GM18526 (cell line): Measurements from ENCODE around the gene FAM20C.

ENCODE experiments used
- POLR2A ChIP-seq: IDR thresholded peaks from 3 replicates; pipeline ENCODE4 v1.6.1; 2011; ENCODE audit not compliant: insufficient read length; ENCODE audit errors: extremely low read depth

The FAM20C gene

DNA sequence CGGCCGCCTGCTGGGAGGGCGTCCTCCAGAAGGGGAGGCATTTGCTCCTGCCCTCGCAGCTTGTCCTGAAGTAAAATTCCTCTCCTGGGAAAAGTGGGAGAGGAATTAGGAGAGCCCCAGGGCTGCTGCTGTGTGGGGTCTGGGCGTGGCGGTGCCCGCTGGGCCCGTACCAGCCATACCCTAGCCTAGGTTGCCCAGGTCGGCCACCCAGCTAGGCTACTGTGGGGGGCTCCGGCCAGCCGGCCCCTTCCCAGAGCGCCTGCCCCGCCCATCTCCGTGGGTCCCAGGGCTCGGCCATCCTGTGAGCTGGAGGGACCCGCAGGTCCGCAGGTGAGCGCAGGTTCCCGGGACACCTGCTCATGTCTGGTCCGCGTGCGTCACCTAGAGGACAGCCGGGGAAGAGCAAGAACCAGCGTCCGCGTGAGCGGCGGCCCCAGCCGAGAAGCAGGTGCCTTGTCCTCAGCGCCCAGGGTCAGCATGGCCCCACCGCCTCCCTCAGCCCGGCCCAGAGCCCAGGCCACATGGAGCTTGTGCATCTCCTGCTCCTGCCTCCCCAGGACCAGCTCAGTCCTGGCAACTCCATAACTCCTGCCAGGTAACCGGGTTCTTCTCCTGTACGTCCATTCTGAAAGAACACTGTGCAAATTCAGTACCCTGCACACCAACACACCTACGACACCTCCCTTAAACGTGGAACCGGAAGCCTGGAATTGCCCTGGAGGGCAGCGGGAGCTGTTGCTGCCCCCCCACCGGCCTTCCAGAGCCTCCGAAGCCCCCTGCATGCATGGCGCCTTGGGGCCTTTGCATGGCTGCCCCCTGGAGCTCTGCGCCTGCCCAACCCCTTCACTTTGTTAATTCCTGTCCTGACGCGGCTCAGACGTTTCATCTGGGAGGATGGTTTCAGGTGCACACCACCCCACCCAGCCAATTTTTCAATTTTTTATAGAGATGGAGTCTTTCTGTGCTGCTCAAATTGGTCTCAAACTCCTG, 74.8 kb downstream of the FAM20C start:
- TF ChIP-seq POLR2A = no peak

DNA sequence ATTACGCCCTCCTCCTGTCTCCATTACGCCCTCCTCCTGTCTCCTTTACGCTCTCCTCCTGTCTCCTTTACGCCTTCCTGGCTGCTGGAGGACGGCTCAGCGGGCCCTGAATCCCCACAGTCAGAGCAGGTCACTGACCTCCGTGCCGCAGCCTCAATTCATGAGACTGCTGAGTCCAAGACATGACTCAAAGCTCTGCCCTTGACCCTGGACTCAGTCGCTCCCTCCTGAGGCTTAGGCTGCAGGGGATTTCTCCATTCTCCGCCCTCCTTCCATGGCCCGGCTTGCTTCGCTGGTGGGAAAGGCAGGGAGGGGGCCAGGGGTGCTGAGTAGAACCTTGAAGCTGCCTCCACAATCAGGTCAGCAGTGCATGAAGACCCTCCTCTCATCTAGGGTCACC, 76.6 kb downstream of the FAM20C start:
- TF ChIP-seq POLR2A = no peak

DNA sequence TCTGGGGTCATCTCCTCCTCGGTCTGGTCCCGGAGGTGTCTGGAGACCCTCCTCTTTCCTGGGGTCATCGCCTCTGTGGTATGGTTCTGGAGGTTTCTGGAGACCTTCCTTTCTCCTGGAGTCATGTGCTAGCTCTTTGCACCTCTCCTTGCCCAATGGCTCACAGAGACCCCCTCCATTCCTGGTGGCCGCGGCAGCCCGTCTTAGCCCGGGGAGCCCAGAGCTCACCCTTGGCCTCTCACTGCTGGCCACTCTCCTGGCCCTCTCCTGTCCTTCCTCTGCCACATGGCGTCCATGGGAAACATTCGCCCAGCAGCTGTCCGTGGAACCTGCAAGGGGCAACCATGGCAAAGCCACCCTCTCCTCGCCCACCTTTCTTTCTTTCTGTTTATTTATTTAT, 77.3 kb downstream of the FAM20C start:
- no peak for TF ChIP-seq POLR2A

DNA sequence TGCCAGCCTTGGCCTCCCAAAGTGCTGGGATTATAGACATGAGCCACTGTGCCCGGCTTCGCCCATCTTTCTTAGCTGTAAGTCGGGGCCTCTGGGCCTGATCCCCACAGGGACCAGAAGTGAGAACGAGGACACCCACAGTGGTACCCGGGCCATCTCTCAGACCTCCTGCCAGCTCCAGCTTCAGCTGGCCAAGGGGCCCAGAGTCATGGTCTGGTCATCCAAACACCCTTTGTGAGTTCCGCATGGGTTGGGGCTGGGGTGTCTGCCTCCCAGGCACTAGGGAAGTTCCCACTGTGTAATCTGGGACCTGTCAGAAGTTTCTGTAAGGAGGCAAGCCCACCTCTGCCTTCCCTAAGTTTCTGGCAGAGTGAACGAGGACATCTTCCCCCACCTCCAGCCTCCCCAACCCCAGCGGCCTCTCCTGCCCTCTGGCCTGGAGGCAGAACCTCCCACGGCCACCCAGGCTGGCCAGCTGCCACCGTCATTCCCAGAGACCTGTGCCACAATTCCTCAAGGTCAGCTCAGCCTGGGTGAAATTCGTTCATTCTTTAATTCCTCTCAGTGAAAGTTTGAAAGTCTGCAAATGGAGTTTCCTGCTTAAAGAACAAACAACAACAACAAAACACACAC, 78.1 kb downstream of the FAM20C start:
- TF ChIP-seq POLR2A = no peak

DNA sequence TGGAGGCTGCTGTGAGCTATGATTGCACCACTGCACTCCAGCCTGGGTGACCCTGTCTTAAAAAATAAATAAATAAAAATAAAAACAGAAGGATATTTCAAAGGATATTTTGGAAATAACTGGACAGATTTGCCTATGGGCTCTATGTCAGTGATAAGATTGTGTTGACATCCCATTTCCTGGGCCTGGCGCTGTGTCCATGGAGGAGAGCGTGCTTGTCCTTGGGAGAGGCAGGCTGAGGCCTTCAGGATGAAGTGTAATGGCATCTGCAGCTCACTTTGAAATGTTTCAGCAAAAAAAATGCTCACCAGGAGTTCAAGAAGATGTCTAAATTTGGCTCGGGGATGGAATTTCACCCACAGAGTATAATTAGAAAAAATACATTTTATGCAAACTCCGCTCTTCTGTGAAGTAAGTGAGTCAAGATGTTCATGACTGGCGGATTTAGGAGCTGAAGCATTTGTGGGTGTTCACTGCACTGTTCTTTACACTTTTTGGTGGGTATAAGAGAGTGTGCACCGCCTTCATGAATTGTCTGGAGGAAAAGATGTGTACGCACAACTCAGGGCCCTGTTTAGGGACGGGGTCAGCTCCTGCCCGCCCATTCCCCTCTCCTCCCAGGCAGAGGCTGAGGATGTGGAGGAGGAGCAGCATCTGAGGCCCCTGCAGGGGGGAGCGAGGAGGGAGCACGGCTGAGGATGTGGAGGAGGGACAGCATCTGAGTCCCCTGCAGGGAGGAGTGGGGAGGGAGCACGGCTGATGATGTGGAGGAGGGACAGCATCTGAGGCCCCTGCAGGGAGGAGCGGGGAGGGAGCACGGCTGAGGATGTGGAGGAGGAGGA, 79.1 kb downstream of the FAM20C start:
- TF ChIP-seq POLR2A = no peak

DNA sequence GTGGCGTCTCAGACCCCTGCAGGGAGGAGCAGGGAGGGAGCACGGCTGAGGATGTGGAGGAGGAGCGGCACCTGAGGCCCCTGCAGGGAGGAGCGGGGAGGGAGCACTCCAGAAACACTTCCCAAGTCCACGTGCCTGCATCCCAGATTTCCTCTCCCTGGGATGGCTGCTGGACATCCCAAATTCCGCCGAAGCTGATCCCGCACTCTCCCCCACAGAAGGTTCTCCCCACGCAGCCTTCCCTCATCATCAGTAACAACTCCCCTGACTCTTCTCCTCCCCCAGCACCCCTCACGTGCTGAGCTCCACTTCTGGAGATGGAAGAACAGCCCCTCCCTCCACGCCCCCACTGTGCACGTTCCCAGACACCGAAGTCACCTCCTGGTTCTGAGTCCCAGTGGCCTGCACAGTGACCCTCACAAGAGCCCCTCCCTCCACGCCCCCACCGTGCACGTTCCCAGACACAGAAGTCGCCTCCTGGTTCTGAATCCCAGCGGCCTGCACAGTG, 79.8 kb downstream of the FAM20C start:
- no peak for TF ChIP-seq POLR2A

DNA sequence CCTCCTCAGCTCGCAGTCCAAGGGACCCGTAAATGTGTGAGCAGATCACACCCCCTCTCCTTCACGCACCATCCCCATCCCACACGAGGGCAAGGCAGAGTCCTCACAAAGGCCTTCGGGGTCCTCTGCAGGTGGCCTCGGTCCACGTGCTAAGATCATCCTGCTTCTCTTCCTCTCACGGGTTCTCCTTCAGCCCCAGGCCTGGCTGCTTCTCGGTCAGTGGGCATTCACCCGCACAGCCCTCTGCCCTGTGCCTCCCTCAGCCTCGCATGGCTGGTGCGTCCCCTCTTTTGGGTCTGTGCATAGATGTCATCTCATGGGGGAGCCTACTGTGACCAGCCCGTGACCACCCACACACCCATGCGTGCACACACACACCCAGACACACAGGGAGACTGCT, 80.3 kb downstream of the FAM20C start:
- no peak for TF ChIP-seq POLR2A

DNA sequence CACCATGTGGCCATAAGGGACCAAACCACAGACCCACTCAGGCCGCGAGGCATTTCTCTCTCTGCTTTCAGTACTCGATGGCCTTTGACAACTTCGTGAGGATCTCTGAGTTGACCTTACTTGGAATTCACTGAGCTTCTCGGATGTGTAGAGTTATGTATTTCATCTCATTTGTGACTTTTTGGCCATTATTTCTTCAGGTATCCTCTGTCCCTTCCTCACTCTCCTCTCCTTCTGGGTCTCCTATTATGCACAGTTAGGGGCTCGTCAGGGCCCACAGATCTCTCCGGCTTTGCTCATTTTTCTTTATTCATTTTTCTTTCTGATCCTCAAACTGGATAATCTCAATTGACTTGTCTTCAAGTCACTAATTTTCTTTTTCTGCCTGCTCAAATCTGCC, 81.0 kb downstream of the FAM20C start:
- TF ChIP-seq POLR2A = no peak

DNA sequence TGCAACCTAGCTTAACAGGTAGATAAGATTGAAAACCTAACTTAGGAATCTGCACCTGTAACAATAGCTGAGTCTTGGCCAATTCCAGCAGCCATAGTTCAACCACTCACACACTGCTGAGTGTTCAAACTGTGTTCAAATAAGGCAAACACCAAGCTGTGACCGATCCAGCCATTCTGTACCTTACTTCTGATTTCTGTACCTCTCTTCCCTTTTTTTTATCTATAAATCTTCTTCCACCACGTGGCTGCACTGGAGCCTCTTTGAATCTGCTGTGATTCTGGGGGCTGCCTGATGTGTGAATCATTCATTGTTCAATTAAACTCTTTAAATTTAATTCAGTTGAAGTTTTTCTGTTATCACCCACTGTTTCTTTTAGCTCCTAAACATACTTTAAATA, 81.9 kb downstream of the FAM20C start:
- TF ChIP-seq POLR2A = no peak

DNA sequence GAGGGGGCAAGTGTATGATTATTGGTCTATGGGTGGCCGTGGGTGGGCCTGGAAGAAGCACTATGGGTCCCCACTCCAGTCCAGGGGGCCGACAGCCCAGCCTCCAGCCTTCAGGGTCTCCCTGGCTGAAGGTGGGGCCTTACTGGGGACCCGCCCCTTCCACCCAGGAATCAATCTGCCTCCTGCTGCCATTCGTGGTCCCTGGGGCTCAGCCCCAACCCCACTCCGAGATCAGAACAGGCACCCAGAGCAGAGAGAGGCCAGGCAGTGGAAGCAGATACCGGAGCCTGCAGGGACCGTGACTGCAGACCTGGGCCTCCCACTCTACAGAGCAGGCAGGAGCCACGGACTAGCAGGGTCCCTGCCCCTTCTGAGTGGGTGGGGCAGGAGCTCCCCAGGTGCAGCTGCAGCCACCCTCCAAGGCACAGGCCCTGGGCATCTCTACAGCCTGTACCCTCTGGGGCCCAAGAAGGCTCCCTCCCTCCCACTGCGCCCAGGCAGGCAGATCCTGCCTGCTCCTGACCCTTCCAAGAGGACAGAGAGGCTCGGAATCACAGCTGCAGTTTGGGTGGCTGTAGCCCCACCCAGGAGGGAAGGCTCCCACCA, 84.0 kb downstream of the FAM20C start:
- no peak for TF ChIP-seq POLR2A

DNA sequence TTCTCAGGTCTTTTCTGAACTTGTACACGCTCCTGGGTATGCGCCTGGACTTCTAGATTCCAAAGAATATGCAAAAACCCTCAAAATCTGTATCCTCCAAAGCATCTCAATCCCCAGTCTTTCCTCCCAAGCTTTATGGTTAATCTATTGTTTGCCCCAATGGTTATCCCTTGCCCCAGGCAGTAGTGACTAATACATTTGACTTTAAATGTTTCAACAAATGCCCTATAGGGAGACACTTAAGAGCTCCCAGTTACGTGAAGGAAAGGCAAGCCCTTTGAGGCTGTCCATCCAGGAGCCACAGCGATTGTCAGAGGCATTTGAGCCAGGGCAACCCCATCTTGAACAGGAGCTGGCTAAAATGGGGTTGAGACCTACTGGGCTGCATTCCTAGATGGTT, 84.9 kb downstream of the FAM20C start:
- TF ChIP-seq POLR2A = no peak

DNA sequence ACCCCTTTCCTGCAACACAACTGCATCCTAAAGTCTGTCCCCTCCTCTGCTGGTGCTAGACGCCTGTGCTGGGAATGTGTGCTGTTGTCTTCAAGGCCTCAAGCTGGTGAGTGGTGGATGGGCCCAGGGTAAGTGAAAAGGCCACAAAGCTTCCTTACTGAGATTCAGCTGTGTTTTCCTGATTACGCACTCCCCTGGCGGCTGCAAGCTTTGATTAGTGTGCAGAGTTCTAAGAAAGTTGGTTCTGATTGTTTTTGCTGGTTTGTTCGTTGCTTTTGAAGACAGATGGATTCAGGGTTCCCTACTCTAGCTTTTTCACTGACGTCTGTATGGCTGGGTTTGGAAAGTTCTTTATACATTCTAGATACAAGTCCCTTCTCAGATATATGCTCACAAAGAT, 85.7 kb downstream of the FAM20C start:
- no peak for TF ChIP-seq POLR2A

DNA sequence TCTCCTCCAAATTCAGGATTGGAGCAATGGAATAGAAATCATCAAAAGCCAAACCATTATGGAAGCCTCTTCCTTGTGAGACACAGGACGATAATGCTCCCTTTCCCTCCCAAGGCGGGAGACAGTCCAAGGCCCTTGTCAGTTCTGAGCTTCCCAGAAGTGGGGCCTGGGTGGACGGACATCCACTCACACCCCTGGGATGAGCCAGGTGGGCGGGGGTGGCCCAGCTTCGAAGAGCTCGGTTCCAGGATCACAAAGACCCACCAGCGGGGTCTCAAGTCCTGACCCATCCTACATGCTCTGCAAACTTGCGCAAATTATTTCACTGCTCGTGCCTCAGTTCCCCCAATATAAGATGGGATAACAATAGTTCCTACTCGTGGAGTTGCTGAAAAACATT, 87.5 kb downstream of the FAM20C start:
- no peak for TF ChIP-seq POLR2A

DNA sequence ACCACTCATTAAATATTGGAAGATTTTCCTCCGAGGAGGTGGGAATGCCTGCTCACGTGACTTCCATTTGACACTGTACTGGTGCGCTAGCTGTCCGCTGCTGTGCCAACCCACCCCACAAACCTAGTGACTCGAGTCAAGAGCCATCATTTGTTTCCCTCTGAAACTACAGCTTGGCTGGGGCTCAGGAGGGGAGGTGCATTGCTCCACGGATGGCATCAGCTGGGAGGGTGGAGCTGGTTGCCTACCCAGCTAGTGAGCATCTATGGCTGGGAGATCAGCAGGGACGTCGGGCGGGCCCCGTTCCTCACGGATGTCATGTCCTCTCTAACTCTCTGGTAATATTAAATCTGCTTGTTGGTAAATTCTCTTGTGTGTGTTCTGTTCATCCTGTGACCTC, 88.1 kb downstream of the FAM20C start:
- no peak for TF ChIP-seq POLR2A

DNA sequence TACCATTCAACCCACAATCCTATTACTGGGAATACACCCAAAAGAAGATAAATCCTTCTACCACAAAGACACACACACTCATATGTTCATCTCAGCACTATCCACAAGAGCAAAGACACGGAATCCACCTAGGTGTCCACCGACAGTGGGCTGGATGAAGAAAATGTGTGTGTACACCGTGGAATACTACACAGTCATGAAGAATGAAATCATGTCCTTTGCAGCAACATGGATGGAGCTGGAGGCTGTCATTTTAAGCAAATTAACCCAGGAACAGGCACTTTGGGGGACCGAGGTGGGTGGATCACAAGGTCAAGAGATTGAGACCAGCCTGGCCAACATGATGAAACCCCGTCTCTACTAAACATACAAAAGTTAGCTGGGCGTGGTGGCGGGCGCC, 89.3 kb downstream of the FAM20C start:
- no peak for TF ChIP-seq POLR2A

DNA sequence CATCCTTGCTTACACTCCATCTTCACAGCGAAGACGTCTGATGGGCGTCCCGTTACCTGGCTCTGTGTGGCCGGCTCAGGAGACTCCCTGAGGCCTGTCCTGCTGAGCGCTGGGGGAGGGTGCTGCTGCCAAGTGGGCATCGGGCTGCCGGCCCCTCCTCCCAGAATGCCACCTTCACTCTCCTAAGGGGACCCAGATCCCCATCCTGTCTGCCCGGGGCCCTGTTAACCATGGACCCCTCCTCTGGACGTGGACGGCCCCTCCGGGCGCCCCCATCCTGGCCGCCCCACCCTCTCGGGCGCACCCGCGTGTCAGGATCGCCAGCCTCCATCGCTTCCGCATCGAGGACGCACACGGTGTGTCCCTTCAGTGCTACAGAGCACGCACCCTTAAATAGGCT, 90.2 kb downstream of the FAM20C start:
- no peak for TF ChIP-seq POLR2A
